H1 (cell line): ENCODE measurements around the gene EMC7. TPM values are rescaled to one million over a fixed set of nuclear protein-coding genes. Genes with fewer than 3 reads are reported as not detected.

Experiments
- CTCF ChIA-PET: fragments of 300-600 bp; sonication (Branson Sonifier 250); formaldehyde crosslinking; loops from one replicate; lab custom pipeline; 2021; ENCODE audit not compliant: partially characterized antibody; lab: Charles Lee
- POLR2A ChIA-PET: fragments of 300-600 bp; sonication (Branson Sonifier 250); formaldehyde crosslinking; loops from one replicate; lab custom pipeline; 2021; ENCODE audit warnings: inconsistent platforms; ENCODE audit not compliant: partially characterized antibody; lab: Charles Lee
- DNase-seq, 2 experiments: peaks; one replicate each; pipeline versions ENCODE4 v3.0.0 to v3.0.0-alpha.2; 2010 to 2022; ENCODE audit warnings: low spot score in 2 of 2, low read depth in 1 of 2, mixed read lengths in 1 of 2
- FAIRE-seq: peaks from 2 replicates; lab custom pipeline; 2011; peaks lifted over from hg19 to GRCh38; lab: Jason Lieb, UNC
- H2AFZ ChIP-seq: 2 replicates; pipeline ENCODE4 v1.8.1; 2012; ENCODE audit warnings: low read length, inconsistent platforms
- H2AK5ac ChIP-seq: 2 replicates; pipeline ENCODE4 v1.6.1; 2013; ENCODE audit warnings: low read depth, low read length
- H2BK120ac ChIP-seq: replicated peaks from 2 replicates; pipeline ENCODE3; 2013; ENCODE audit warnings: low read depth, low read length, inconsistent platforms
- H2BK12ac ChIP-seq: 2 replicates; pipeline ENCODE4 v1.6.1; 2013; ENCODE audit warnings: low read depth, low read length
- H2BK15ac ChIP-seq: 2 replicates; pipeline ENCODE4 v1.6.1; 2013; ENCODE audit warnings: low read length
- H2BK20ac ChIP-seq: 2 replicates; pipeline ENCODE4 v1.6.1; 2013; ENCODE audit warnings: low read length
- H2BK5ac ChIP-seq: 2 replicates; pipeline ENCODE4 v1.6.1; 2013; ENCODE audit warnings: low read depth, low read length
- H3K14ac ChIP-seq: 2 replicates; pipeline ENCODE4 v1.6.1; 2013; ENCODE audit warnings: inconsistent platforms; ENCODE audit not compliant: insufficient read length
- H3K18ac ChIP-seq: 2 replicates; pipeline ENCODE4 v1.6.1; 2013; ENCODE audit warnings: low read length; ENCODE audit errors: extremely low read depth
- H3K23ac ChIP-seq: 2 replicates; pipeline ENCODE4 v1.6.1; 2013; ENCODE audit warnings: inconsistent platforms; ENCODE audit not compliant: insufficient read length
- H3K23me2 ChIP-seq: 2 replicates; pipeline ENCODE4 v1.6.1; 2013; ENCODE audit warnings: low read depth, low read length
- H3K27ac ChIP-seq: 2 replicates; pipeline ENCODE4 v1.6.1; 2011; ENCODE audit warnings: low read depth, low read length, inconsistent platforms
- H3K27me3 ChIP-seq, 4 experiments: replicated peaks in 1 of 4; 1 replicate in 1 of 4; 2 replicates in 3 of 4; pipeline versions ENCODE4 v1.6.1 to v1.8.1; 2011 to 2013; ENCODE audit warnings: low read length in 3 of 4, mild to moderate bottlenecking in 3 of 4, inconsistent platforms in 2 of 4, mixed read lengths in 2 of 4, moderate library complexity in 1 of 4; ENCODE audit not compliant: control insufficient read depth in 3 of 4, insufficient read depth in 3 of 4; ENCODE audit errors: extremely low read depth in 1 of 4
- H3K36me3 ChIP-seq, 4 experiments: 2 replicates each; pipeline versions ENCODE4 v1.6.1 to v1.8.1; 2011 to 2013; ENCODE audit warnings: mild to moderate bottlenecking in 4 of 4, low read length in 3 of 4, moderate library complexity in 2 of 4, control low read depth in 1 of 4, inconsistent platforms in 1 of 4; ENCODE audit not compliant: insufficient read depth in 4 of 4, control insufficient read depth in 2 of 4
- H3K4ac ChIP-seq: replicated peaks from 2 replicates; pipeline ENCODE3; 2013; ENCODE audit warnings: low read length, low read depth, mixed read lengths, inconsistent platforms; ENCODE audit not compliant: insufficient read length
- H3K4me1 ChIP-seq, 4 experiments: replicated peaks in 1 of 4; 1 replicate in 1 of 4; 2 replicates in 3 of 4; pipeline versions ENCODE4 v1.6.1 to v1.8.1; 2011 to 2013; ENCODE audit warnings: low read length in 3 of 4, inconsistent platforms in 2 of 4, mixed read lengths in 1 of 4; ENCODE audit not compliant: insufficient read depth in 4 of 4, control insufficient read depth in 3 of 4
- H3K4me2 ChIP-seq, 2 experiments: 2 replicates each; pipeline versions ENCODE4 v1.6.1 to v1.8.1; 2011 to 2013; ENCODE audit warnings: low read depth in 2 of 2, low read length in 2 of 2, control low read depth in 1 of 2, inconsistent platforms in 1 of 2, mild to moderate bottlenecking in 1 of 2; ENCODE audit not compliant: insufficient read depth in 1 of 2
- H3K4me3 ChIP-seq, 4 experiments: fragments of 200-600, 300-600 bp in 1 of 4; sonication (generic), shearing (Covaris generic), sonication (Bioruptor Twin) in 1 of 4; 2 replicates each; pipeline versions ENCODE4 v1.5.1 to v1.8.1; 2011 to 2016; ENCODE audit warnings: low read length in 4 of 4, low read depth in 3 of 4, control low read depth in 2 of 4, inconsistent platforms in 2 of 4, mild to moderate bottlenecking in 2 of 4, mixed read lengths in 1 of 4, moderate library complexity in 1 of 4; ENCODE audit not compliant: insufficient read depth in 2 of 4; ENCODE audit errors: extremely low read depth in 1 of 4
- H3K56ac ChIP-seq: replicated peaks from 2 replicates; pipeline ENCODE3; 2013; ENCODE audit warnings: low read depth, mild to moderate bottlenecking, mixed read lengths, low read length, inconsistent platforms; ENCODE audit not compliant: insufficient read length
- H3K79me1 ChIP-seq: 2 replicates; pipeline ENCODE4 v1.6.1; 2013; ENCODE audit warnings: low read depth, low read length, control low read depth
- H3K79me2 ChIP-seq, 2 experiments: 2 replicates each; pipeline versions ENCODE4 v1.6.1 to v1.8.1; 2012 to 2013; ENCODE audit warnings: low read length in 2 of 2, mild to moderate bottlenecking in 2 of 2, inconsistent platforms in 1 of 2; ENCODE audit not compliant: insufficient read depth in 2 of 2, control insufficient read depth in 1 of 2
- H3K9ac ChIP-seq, 4 experiments: replicated peaks in 1 of 4; 1 replicate in 1 of 4; 2 replicates in 3 of 4; pipeline versions ENCODE4 v1.6.1 to v1.8.1; 2011 to 2013; ENCODE audit warnings: low read depth in 3 of 4, low read length in 3 of 4, control low read depth in 2 of 4, mild to moderate bottlenecking in 2 of 4, moderate library complexity in 2 of 4, inconsistent platforms in 1 of 4; ENCODE audit errors: extremely low read depth in 1 of 4
- H3K9me3 ChIP-seq, 2 experiments: 2 replicates each; pipeline versions ENCODE4 v1.6.1 to v1.8.1; 2012 to 2013; ENCODE audit warnings: mild to moderate bottlenecking in 2 of 2, moderate library complexity in 2 of 2, control low read depth in 1 of 2, inconsistent platforms in 1 of 2, low read depth in 1 of 2, low read length in 1 of 2, mixed read lengths in 1 of 2; ENCODE audit not compliant: insufficient read depth in 2 of 2
- H4K20me1 ChIP-seq, 2 experiments: replicated peaks in 1 of 2; 2 replicates each; pipeline versions ENCODE3 to v1.8.1; 2011 to 2013; ENCODE audit warnings: inconsistent platforms in 2 of 2, low read length in 2 of 2, mild to moderate bottlenecking in 1 of 2; ENCODE audit not compliant: insufficient read depth in 2 of 2, control insufficient read depth in 1 of 2
- H4K5ac ChIP-seq: 2 replicates; pipeline ENCODE4 v1.6.1; 2013; ENCODE audit warnings: low read length, low read depth, mixed read lengths, inconsistent platforms; ENCODE audit not compliant: insufficient read length
- H4K8ac ChIP-seq: 2 replicates; pipeline ENCODE4 v1.8.0; 2013; ENCODE audit warnings: mild to moderate bottlenecking, moderate library complexity, low read length, inconsistent platforms; ENCODE audit not compliant: insufficient read depth; ENCODE audit errors: extremely low read depth
- H4K91ac ChIP-seq: replicated peaks from 2 replicates; pipeline ENCODE3; 2013; ENCODE audit warnings: low read length, mixed read lengths, inconsistent platforms; ENCODE audit not compliant: insufficient read length
- BCL11A ChIP-seq, 2 experiments: IDR thresholded peaks; one replicate each; pipeline ENCODE4 v1.6.1; 2011; ENCODE audit warnings: low read depth in 2 of 2, low read length in 2 of 2, mild to moderate bottlenecking in 2 of 2
- CBX5 ChIP-seq: fragments of 300-800, 300-1000 bp; sonication (generic); IDR thresholded peaks from 2 replicates; pipeline ENCODE4 v1.7.1; 2016; ENCODE audit warnings: antibody characterized with exemption, low read length, low read depth
- CREB1 ChIP-seq: IDR thresholded peaks from 2 replicates; pipeline ENCODE4 v1.6.1; 2012; ENCODE audit warnings: inconsistent platforms
- EZH2 ChIP-seq: fragments of 200-600 bp; sonication (generic); IDR thresholded peaks from 2 replicates; pipeline ENCODE4 v1.7.1; 2012; ENCODE audit warnings: low read depth, mild to moderate bottlenecking, moderate library complexity, low read length, inconsistent platforms; ENCODE audit not compliant: severe bottlenecking
- JUND ChIP-seq: IDR thresholded peaks from 2 replicates; pipeline ENCODE4 v1.6.1; 2011; ENCODE audit warnings: mild to moderate bottlenecking, improper control_type of control experiment, low read length
- KDM5A ChIP-seq: fragments of 200-600 bp; IDR thresholded peaks from 2 replicates; pipeline ENCODE4 v1.7.1; 2012; ENCODE audit warnings: mild to moderate bottlenecking, low read length, inconsistent platforms, mixed read lengths
- PHF8 ChIP-seq: fragments of 200-600 bp; sonication (generic); conservative IDR thresholded peaks from 2 replicates; pipeline ENCODE4 v1.7.1; 2012; ENCODE audit warnings: low read depth, mild to moderate bottlenecking, inconsistent platforms, low read length, moderate library complexity
- POLR2A ChIP-seq, 2 experiments: IDR thresholded peaks; 1 replicate in 1 of 2; 2 replicates in 1 of 2; pipeline ENCODE4 v1.6.1; 2011; ENCODE audit warnings: low read depth in 2 of 2, low read length in 2 of 2, mild to moderate bottlenecking in 2 of 2; ENCODE audit errors: control extremely low read depth in 1 of 2
- POLR2AphosphoS5 ChIP-seq: IDR thresholded peaks from 2 replicates; pipeline ENCODE4 v1.6.1; 2011; ENCODE audit warnings: low read depth, low read length
- RAD21 ChIP-seq, 2 experiments: IDR thresholded peaks in 1 of 2; conservative IDR thresholded peaks in 1 of 2; 2 replicates each; pipeline ENCODE4 v1.6.1; 2011; ENCODE audit warnings: low read depth in 2 of 2, low read length in 2 of 2, improper control_type of control experiment in 1 of 2, inconsistent platforms in 1 of 2, mild to moderate bottlenecking in 1 of 2, moderate library complexity in 1 of 2
- RFX5 ChIP-seq: IDR thresholded peaks from 2 replicates; pipeline ENCODE4 v1.6.1; 2011; ENCODE audit warnings: low read depth, low read length, improper control_type of control experiment, borderline replicate concordance
- SIRT6 ChIP-seq: IDR thresholded peaks from one replicate; pipeline ENCODE4 v1.7.1; 2012; ENCODE audit warnings: low read length, inconsistent platforms
- WGBS, 2 experiments: shearing (Covaris generic) in 1 of 2; methylation state at CpG; one replicate each; pipeline versions ENCODE4 v1.1.6 to v1.1.7; 2013 to 2015; ENCODE audit warnings: low lambda C conversion rate in 2 of 2, mixed read lengths in 2 of 2, inconsistent platforms in 1 of 2, low coverage in 1 of 2, missing lambda C conversion rate in 1 of 2; ENCODE audit not compliant: insufficient replicate concordance in 2 of 2, insufficient coverage in 1 of 2, insufficient read length in 1 of 2; ENCODE audit errors: extremely low coverage in 1 of 2, missing lambda C conversion rate in 1 of 2; 5-methylcytosine and 5-hydroxymethylcytosine counted together
- polyA plus RNA-seq, 7 experiments: library from polyadenylated mRNA; depleted of rRNA in 3 of 7; stranded (reverse) in 5 of 7; unstranded in 2 of 7; fragments of >200 nt in 5 of 7; fragments of 200-250 nt in 2 of 7; gene quantifications; 1 replicate in 5 of 7; 2 replicates in 1 of 7; 4 replicates in 1 of 7; pipeline versions ENCODE4 v1.2.1 to v1.2.3, GENCODE V29; 2011 to 2013; ENCODE audit warnings: missing spikeins in 2 of 7, mixed read lengths in 2 of 7
- total RNA-seq: library from RNA; stranded (reverse); fragmentation: NEBNext Ultra II Directional; extraction: Animal tissue kit (Norgen Biotek cat#: 25700); gene quantifications from 2 replicates; pipeline ENCODE4 v1.2.1, GENCODE V29; 2021
- TF ChIP-seq, protein P1 (sequence below): IDR thresholded peaks from 2 replicates; pipeline ENCODE4 v1.6.1; 2012; ENCODE audit warnings: low read length, inconsistent platforms

Gene EMC7
- total and polyA plus RNA-seq, 2 of the 8 experiments (the other 6 are each of a cell fraction or from before 2014, with no cell fraction given): 29.0 to 39.0 TPM

GRCh38 chr15:34107315-34107714 lies 5.7 kb upstream of the EMC7 start:
- Histone ChIP-seq H2BK15ac (no peak overlapping the region), H4K8ac (no peak overlapping the region), H3K79me2 (no peaks in the 10 kb centered on the region), H3K4me2 (no peak overlapping the region), H3K79me1 (no peaks in the 10 kb centered on the region), H2BK120ac (no peak overlapping the region), H4K5ac (no peak overlapping the region), H3K4me1 (peaks cover 0 to 4% (median 0%) of the 10 kb centered on the region in 4 experiments; a peak in 2 of 7 replicates), H3K27me3 (no peaks in the 10 kb centered on the region), H3K4me3 (no peak overlapping the region), H2BK12ac (no peak overlapping the region), H3K23ac (no peak overlapping the region), H2BK5ac (no peak overlapping the region), H2AFZ (no peak overlapping the region), H3K9ac (no peak overlapping the region), H2AK5ac (no peak overlapping the region), H3K14ac (no peak overlapping the region), H4K91ac (no peak overlapping the region), H3K56ac (no peak overlapping the region), H3K36me3 (no peaks in the 10 kb centered on the region), H3K4ac (no peak overlapping the region), H4K20me1 (no peaks in the 10 kb centered on the region), H2BK20ac (no peak overlapping the region), H3K9me3 (no peaks in the 10 kb centered on the region), H3K18ac (no peak overlapping the region), H3K27ac (no peak overlapping the region), H3K23me2 (peaks cover 3% of the 10 kb centered on the region)
- DNase-seq: no peak
- ChIA-PET POLR2A (interaction anchor here (1.0 kb wide), 1 partner anchor 103 kb away, joined by 3 read pairs; the partner anchor contains the start of gene KATNBL1), CTCF (interaction anchor here (1.6 to 5.9 kb wide), 2 partner anchors 72 to 103 kb away, joined by 3 to 74 read pairs; partner anchors contain the start of gene KATNBL1)
- 87% methylated on average over 2 of the region's 2 CpGs; no CpG with 5 or more reads in 1 of the 2 experiments for WGBS, 2 experiments
- no peak for FAIRE-seq
- no peak for TF ChIP-seq EZH2
- TF ChIP-seq BCL11A (IDR thresholded peaks at IDR 0.05; ENCODE audit: low read depth in 2 of 2, low read length in 2 of 2): no peak
- no peak for TF ChIP-seq POLR2A (IDR thresholded peaks at IDR 0.05; ENCODE audit: control extremely low read depth in 1 of 2, low read depth in 2 of 2, low read length in 2 of 2)
- no peak for TF ChIP-seq RFX5
- no peak for TF ChIP-seq CREB1
- no peak for TF ChIP-seq SIRT6
- no peak for TF ChIP-seq KDM5A
- no peak for TF ChIP-seq PHF8
- TF ChIP-seq, protein P1, sequence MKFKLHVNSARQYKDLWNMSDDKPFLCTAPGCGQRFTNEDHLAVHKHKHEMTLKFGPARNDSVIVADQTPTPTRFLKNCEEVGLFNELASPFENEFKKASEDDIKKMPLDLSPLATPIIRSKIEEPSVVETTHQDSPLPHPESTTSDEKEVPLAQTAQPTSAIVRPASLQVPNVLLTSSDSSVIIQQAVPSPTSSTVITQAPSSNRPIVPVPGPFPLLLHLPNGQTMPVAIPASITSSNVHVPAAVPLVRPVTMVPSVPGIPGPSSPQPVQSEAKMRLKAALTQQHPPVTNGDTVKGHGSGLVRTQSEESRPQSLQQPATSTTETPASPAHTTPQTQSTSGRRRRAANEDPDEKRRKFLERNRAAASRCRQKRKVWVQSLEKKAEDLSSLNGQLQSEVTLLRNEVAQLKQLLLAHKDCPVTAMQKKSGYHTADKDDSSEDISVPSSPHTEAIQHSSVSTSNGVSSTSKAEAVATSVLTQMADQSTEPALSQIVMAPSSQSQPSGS: no peak
- TF ChIP-seq POLR2AphosphoS5: no peak
- TF ChIP-seq CBX5: no peak
- TF ChIP-seq RAD21 (IDR thresholded peaks at IDR 0.05 in 1 of 2, conservative IDR thresholded peaks at IDR 0.05 in 1 of 2; ENCODE audit: low read depth in 2 of 2, low read length in 2 of 2): no peak
- no peak for TF ChIP-seq JUND
